BLaER1 (cell line): Measurements from ENCODE around the gene NLRP8.
"Not testable (repeated sequence)": the region's sequence is repeated elsewhere in the genome, so short reads cannot be mapped to it uniquely, and the experiment has no call there.

Experiments
- H3K27ac ChIP-seq: shearing (Covaris generic); formaldehyde crosslinking; 2 replicates; pipeline ENCODE4 v1.8.1; 2022
- H3K27me3 ChIP-seq: shearing (Covaris generic); formaldehyde crosslinking; 2 replicates; pipeline ENCODE4 v1.8.1; 2022
- H3K36me3 ChIP-seq: shearing (Covaris generic); formaldehyde crosslinking; 2 replicates; pipeline ENCODE4 v1.8.1; 2022
- H3K4me1 ChIP-seq: shearing (Covaris generic); formaldehyde crosslinking; 2 replicates; pipeline ENCODE4 v1.8.1; 2022
- H3K4me2 ChIP-seq: shearing (Covaris generic); formaldehyde crosslinking; 2 replicates; pipeline ENCODE4 v1.8.1; 2022
- H3K4me3 ChIP-seq: shearing (Covaris generic); formaldehyde crosslinking; 2 replicates; pipeline ENCODE4 v1.8.1; 2022
- H3K9ac ChIP-seq: shearing (Covaris generic); formaldehyde crosslinking; 2 replicates; pipeline ENCODE4 v1.8.1; 2022
- H3K9me3 ChIP-seq: shearing (Covaris generic); formaldehyde crosslinking; 2 replicates; pipeline ENCODE4 v1.8.1; 2022
- H4K20me1 ChIP-seq: shearing (Covaris generic); formaldehyde crosslinking; 2 replicates; pipeline ENCODE4 v1.8.1; 2022
- Cebpa-rat ChIP-seq: shearing (Covaris generic); IDR thresholded peaks from 2 replicates; pipeline ENCODE4 v1.8.1; 2022

The NLRP8 gene

DNA sequence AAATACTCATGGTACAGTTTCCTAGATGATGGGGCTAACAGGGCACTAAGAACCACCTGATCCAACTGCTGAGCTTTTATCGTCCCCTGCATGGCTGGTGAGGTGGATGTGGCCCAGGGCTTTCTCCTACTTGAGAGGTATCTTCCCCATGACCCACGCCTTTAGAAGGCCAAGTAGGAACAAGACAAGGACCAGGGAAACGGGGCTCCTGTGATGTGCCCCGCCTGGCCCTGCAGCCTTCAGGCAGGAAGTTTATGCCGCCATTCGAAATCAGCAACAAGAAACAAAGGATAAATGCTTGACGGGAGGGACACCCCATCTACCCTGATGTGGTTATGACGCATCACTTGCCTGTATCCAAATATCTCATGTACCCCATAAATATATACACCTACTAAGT is 19.6 kb upstream of the NLRP8 start:
- Histone ChIP-seq H3K9me3 (peaks cover 22% of the 10 kb centered on the region), H4K20me1 (no peaks in the 10 kb centered on the region), H3K4me3 (no peak overlapping the region), H3K36me3 (no peaks in the 10 kb centered on the region), H3K27ac (no peak overlapping the region), H3K4me1 (no peaks in the 10 kb centered on the region), H3K4me2 (no peak overlapping the region), H3K27me3 (no peaks in the 10 kb centered on the region), H3K9ac (no peak overlapping the region)
- no peak for TF ChIP-seq Cebpa-rat

DNA sequence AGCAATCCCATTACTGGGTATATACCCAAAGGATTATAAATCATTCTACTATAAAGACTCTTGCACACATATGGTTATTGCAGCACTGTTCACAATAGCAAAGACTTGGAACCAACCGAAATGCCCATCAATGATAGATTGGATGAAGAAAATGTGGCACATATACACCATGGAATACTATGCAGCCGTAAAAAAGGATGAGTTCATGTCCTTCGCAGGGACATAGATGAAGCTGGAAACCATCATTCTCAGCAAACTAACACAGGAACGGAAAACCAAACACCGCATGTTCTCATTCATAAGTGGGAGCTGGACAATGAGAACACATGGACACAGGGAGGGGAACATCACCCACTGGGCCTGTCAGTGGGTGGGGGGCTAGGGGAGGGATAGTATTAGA is 18.4 kb upstream of the NLRP8 start:
- not testable (repeated sequence) for H3K27me3 ChIP-seq, H3K9ac ChIP-seq, H3K36me3 ChIP-seq, H4K20me1 ChIP-seq, H3K4me1 ChIP-seq, H3K4me3 ChIP-seq, H3K4me2 ChIP-seq, H3K9me3 ChIP-seq, H3K27ac ChIP-seq

DNA sequence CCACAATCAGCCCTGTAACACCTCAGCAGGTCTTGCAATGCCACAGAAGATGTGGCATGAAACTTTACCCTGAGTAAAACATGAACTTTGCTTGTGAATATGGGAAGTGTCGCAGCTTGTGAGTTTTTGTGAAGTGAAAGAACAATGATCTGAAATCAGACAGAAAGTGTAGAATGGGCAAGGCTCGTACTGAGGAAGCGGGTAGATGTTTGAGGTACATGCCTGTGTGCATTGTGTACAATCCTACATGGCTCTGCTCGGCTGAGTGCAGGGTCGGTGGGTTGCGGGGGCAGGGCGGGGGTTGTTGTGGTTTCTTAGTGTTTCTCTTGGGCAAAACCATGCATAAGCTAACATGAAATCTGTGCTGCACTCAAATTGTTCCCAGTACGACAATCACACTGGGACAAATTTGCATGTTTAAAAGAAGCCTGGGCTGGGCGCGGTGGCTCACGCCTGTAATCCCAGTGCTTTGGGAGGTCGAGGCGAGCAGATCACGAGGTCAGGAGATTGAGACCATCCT is 16.6 kb upstream of the NLRP8 start:
- Histone ChIP-seq H3K4me1 (no peaks in the 10 kb centered on the region), H4K20me1 (no peaks in the 10 kb centered on the region), H3K9ac (no peak overlapping the region), H3K4me2 (no peak overlapping the region), H3K27me3 (no peaks in the 10 kb centered on the region), H3K27ac (no peak overlapping the region), H3K4me3 (no peak overlapping the region), H3K36me3 (no peaks in the 10 kb centered on the region), H3K9me3 (no peaks in the 10 kb centered on the region)
- TF ChIP-seq Cebpa-rat, result no peak

DNA sequence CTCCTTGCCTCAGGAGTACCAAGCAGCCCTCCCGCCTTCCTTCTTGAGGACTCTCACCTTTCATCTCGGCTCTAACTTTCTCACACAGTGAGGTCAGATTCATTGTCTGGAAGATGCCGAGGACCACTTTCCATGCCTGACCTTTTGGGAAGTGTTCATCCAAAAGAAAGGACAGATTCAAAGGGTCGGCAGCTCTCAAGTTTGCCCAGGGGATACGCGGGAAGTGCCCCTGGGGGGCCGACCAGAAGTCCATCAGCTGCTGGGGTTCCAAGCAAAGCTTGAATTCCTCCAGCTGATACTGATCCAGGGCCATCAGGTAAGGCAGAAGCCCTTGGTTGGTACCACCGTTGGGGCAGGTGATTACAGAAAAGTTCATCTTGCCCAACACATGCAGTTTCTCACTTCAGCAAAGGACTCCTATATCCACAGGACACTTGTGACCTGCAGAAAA is 15.7 kb upstream of the NLRP8 start, which contains the start of gene NLRP13:
NLRP13 (minus strand) TSS at position 401 of the 451 bp plus-strand sequence; CDS start at position 376, 25 bp downstream.
- H4K20me1 ChIP-seq, result no peaks in the 10 kb centered on the region
- TF ChIP-seq Cebpa-rat, result no peak
- no peaks in the 10 kb centered on the region for H3K27me3 ChIP-seq
- no peak within 1 kb of the TSS for H3K27ac ChIP-seq
- H3K4me2 ChIP-seq, result no peak within 1 kb of the TSS
- no peaks in the 10 kb centered on the region for H3K4me1 ChIP-seq
- no peaks in the 10 kb centered on the region for H3K36me3 ChIP-seq
- no peak within 1 kb of the TSS for H3K4me3 ChIP-seq
- H3K9me3 ChIP-seq, result no peaks in the 10 kb centered on the region
- H3K9ac ChIP-seq, result no peak within 1 kb of the TSS

DNA sequence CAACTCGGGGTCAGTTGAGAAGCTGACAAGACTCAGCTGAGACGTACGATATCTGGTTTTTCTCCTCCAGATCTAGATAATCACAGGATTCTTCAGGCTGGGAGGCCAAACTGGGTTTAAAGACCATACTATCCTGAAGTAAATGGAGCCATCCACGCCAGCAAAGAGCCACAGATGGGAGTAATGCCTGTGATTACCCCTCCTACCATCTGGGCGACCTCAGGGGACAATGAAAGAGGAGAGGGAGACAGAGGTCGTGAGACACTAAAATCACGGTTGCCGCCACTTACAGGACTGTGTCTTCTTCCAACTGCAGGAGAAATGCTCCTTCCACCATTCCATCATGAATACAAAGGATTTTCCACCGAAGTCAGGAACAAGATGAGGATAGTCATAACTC is 12.4 kb upstream of the NLRP8 start:
- H3K27ac ChIP-seq, result no peak overlapping the region
- H3K4me2 ChIP-seq, result no peak overlapping the region
- H3K4me1 ChIP-seq, result no peaks in the 10 kb centered on the region
- H3K27me3 ChIP-seq, result no peaks in the 10 kb centered on the region
- H3K9me3 ChIP-seq, result no peaks in the 10 kb centered on the region
- H3K4me3 ChIP-seq, result no peak overlapping the region
- H3K9ac ChIP-seq, result no peak overlapping the region
- no peaks in the 10 kb centered on the region for H4K20me1 ChIP-seq
- no peak for TF ChIP-seq Cebpa-rat
- no peaks in the 10 kb centered on the region for H3K36me3 ChIP-seq

DNA sequence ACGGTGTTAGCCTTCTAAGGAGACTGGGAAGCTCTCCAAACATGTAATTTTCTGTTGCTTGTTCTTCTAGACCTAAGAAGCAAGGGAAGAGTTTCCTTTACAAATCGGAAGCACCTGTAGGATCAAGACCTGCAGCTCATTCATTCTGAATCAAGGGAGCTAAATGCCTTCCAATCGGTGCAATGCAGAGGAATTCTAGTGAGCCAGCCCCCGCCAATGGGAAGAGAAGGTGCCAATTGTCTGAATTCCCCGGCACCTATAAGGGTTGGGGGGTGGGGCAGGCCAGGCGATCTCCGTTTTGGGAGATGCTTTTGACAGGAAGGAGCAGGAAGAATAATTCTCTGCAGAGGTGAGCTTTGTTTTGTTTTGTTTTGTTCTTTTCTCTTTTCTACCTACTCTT is 8.4 kb upstream of the NLRP8 start:
- peaks cover 8% of the 10 kb centered on the region; the same call in 1 of the 2 replicates for H3K4me1 ChIP-seq
- H3K4me2 ChIP-seq, result no peak overlapping the region
- H3K27me3 ChIP-seq, result no peaks in the 10 kb centered on the region
- H4K20me1 ChIP-seq, result no peaks in the 10 kb centered on the region
- TF ChIP-seq Cebpa-rat, result no peak
- no peak overlapping the region for H3K27ac ChIP-seq
- no peaks in the 10 kb centered on the region for H3K9me3 ChIP-seq
- no peak overlapping the region for H3K9ac ChIP-seq
- no peaks in the 10 kb centered on the region for H3K36me3 ChIP-seq
- H3K4me3 ChIP-seq, result no peak overlapping the region

DNA sequence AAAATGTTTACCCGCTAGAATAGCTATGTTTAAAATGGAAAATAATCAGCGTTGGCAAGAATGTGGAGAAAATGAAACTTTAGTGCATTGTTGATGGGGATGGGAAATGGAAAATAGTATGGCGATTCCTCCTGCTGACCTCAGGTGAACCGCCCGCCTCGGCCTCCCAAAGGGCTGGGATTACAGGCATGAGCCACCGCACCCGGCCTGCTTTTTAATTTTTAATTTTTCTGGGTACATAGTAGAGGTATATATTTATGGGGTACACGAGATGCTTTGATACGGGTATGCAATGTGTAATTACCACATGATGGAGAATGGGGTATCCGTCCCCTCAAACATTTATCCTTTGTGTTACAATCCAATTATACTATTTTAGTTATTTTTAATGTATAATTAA is 7.3 kb upstream of the NLRP8 start:
- no peak for TF ChIP-seq Cebpa-rat
- Histone ChIP-seq H3K27ac (no peak overlapping the region), H3K4me3 (no peak overlapping the region), H3K9me3 (no peaks in the 10 kb centered on the region), H4K20me1 (no peaks in the 10 kb centered on the region), H3K27me3 (no peaks in the 10 kb centered on the region), H3K9ac (no peak overlapping the region), H3K4me2 (no peak overlapping the region), H3K4me1 (peaks cover 10% of the 10 kb centered on the region; the same call in 1 of the 2 replicates), H3K36me3 (no peaks in the 10 kb centered on the region)

DNA sequence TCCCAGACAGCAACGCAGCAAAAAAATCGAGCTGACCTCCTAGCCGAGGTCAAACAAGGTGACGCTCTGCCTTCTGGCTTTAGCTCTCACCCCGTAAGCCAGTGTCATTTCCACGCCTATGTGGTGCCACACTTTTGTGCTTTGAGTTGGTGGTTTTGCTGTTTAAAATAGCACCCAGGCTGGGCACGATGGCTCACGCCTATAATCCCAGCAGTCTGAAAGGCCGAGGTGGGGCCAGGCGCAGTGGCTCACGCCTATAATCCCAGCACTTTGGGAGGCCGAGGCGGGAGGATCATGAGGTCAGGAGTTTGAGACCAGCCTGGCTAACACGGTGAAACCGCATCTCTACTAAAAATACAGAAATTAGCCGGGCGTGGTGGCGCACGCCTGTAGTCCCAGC is 2.9 kb downstream of the NLRP8 start:
- not testable (repeated sequence) for H3K9me3 ChIP-seq, H3K36me3 ChIP-seq, H3K4me2 ChIP-seq, H3K4me3 ChIP-seq, H3K27ac ChIP-seq, H3K9ac ChIP-seq, H3K4me1 ChIP-seq, H4K20me1 ChIP-seq, H3K27me3 ChIP-seq

DNA sequence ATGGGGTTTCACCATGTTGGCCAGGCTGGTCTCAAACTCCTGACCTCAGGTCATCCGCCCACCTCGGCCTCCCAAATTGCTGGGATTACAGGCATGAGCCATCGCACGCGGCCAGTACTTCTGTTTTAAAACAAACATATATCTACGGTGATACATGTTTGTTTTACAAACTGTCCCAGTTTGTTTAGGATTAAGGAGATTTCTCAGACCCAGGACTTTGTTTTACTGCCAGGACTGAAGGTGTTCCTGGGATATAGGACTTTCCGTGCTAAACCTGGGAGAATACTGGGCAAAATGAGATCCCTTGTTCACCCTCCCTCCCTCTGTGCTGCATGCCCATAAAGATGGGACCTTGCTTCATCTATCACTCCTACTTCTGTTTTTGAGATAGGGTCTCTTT is 8.8 kb downstream of the NLRP8 start:
- Histone ChIP-seq H3K4me1 (no peaks in the 10 kb centered on the region), H3K36me3 (no peaks in the 10 kb centered on the region), H3K4me2 (no peak overlapping the region), H3K9me3 (no peaks in the 10 kb centered on the region), H3K4me3 (no peak overlapping the region), H4K20me1 (no peaks in the 10 kb centered on the region), H3K27ac (no peak overlapping the region), H3K9ac (no peak overlapping the region), H3K27me3 (no peaks in the 10 kb centered on the region)
- TF ChIP-seq Cebpa-rat, result no peak

DNA sequence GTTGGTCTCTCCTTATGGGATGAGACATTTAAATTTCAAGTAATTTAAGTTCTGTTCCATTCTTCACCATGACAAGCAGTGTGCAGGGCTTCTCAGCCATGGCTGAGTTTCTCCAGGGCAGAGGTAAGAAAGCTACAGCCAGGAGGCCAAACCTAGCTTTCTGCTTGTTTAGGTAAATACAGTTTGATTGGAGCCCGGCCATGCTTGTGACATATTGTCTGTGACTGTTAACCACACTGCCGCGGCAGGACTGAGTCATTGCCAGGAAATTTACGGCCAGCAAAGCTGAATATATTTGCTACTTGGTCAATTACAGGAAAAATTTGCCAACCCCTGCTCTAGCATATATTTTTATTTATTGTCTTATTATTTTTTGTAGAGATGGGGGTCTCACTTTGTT is 10.7 kb downstream of the NLRP8 start:
- TF ChIP-seq Cebpa-rat, result no peak
- Histone ChIP-seq H3K4me1 (no peaks in the 10 kb centered on the region), H3K27ac (no peak overlapping the region), H3K36me3 (no peaks in the 10 kb centered on the region), H3K9ac (no peak overlapping the region), H3K27me3 (no peaks in the 10 kb centered on the region), H3K9me3 (no peaks in the 10 kb centered on the region), H3K4me2 (no peak overlapping the region), H3K4me3 (no peak overlapping the region), H4K20me1 (no peaks in the 10 kb centered on the region)

DNA sequence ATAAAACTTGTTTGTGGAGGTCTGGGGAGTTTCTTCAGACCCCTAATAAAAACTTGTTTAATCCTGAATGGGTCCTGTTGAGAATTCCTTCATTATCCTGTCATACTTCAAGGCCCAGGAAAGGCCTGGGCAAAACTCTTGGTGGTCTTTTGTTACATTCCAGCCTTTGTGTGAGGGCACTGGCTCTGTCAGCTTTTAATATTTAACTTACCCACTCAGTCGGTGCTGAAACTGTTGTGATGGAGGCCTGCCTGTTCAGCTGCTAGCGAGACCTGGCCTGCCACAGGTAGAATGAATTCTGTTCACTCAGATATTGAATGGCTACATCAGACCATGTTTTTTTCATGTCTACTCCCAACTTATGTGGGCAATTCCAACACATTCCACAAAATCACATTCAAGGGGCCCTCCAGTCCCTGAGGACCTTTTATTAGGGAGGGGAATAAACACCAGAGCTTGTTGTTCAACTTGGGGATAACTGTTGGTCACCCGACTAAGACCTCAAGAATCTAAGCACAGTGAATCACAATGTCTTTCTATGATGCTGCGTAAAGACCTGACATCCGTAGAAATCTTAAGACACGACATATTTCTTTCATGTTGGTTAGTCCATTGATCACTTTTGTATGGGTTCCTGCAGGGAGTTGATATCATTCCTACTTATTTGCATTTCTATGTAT is 12.5 kb downstream of the NLRP8 start:
- Histone ChIP-seq H3K4me3 (no peak overlapping the region), H3K27me3 (no peaks in the 10 kb centered on the region), H3K36me3 (no peaks in the 10 kb centered on the region), H3K9ac (no peak overlapping the region), H3K9me3 (no peaks in the 10 kb centered on the region), H3K27ac (no peak overlapping the region), H4K20me1 (no peaks in the 10 kb centered on the region), H3K4me2 (no peak overlapping the region), H3K4me1 (no peaks in the 10 kb centered on the region)
- TF ChIP-seq Cebpa-rat, result no peak
